Spinal cord (tissue), 10 donors: ENCODE results near the gene LTB4R. TPM values are rescaled to one million over a fixed set of nuclear protein-coding genes. Genes with fewer than 3 reads are reported as not detected.

Experiments used
- DNase-seq, 6 donors: peaks; one replicate each; pipeline versions ENCODE4 v3.0.0 to v3.0.0-alpha.2; 2013 to 2015; ENCODE audit warnings: low spot score in 6 of 6, low read depth in 4 of 6
- H3K27ac ChIP-seq: one replicate; pipeline ENCODE4 v1.5.1; 2013; ENCODE audit warnings: low read depth, low read length, control low read depth
- H3K27me3 ChIP-seq: one replicate; pipeline ENCODE4 v1.6.1; 2013; ENCODE audit warnings: low read length; ENCODE audit not compliant: control insufficient read depth, insufficient read depth
- H3K36me3 ChIP-seq: one replicate; pipeline ENCODE4 v1.6.1; 2013; ENCODE audit warnings: low read length; ENCODE audit not compliant: control insufficient read depth, insufficient read depth
- H3K4me1 ChIP-seq: one replicate; pipeline ENCODE4 v1.6.1; 2013; ENCODE audit warnings: low read length; ENCODE audit not compliant: control insufficient read depth, insufficient read depth
- H3K4me3 ChIP-seq: one replicate; pipeline ENCODE4 v1.5.1; 2013; ENCODE audit warnings: low read depth, low read length, control low read depth
- H3K9me3 ChIP-seq: one replicate; pipeline ENCODE4 v1.6.1; 2013; ENCODE audit warnings: low read length; ENCODE audit not compliant: control insufficient read depth, insufficient read depth
- WGBS: methylation state at CpG from one replicate; pipeline ENCODE4 v1.1.5; 2013; ENCODE audit warnings: missing lambda C conversion rate; ENCODE audit not compliant: insufficient coverage; 5-methylcytosine and 5-hydroxymethylcytosine counted together
- long read RNA-seq, 4 donors: transcript quantifications; one replicate each; lab custom pipeline, GENCODE V29; 2026
- polyA plus RNA-seq, 2 donors: library from polyadenylated mRNA; unstranded; fragments of 120-200 nt; gene quantifications; one replicate each; pipeline ENCODE4 v1.2.1, GENCODE V29; 2013; ENCODE audit not compliant: insufficient read length in 2 of 2
- total RNA-seq, 2 donors: library from RNA; depleted of rRNA in 1 of 2; stranded (reverse); fragments of 120-200 nt in 1 of 2; fragments of >200 nt in 1 of 2; gene quantifications; one replicate each; pipeline versions ENCODE4 v1.2.3 to v1.2.4, GENCODE V29; 2013 to 2014
- donor health status: healthy.

The LTB4R gene, protein sequence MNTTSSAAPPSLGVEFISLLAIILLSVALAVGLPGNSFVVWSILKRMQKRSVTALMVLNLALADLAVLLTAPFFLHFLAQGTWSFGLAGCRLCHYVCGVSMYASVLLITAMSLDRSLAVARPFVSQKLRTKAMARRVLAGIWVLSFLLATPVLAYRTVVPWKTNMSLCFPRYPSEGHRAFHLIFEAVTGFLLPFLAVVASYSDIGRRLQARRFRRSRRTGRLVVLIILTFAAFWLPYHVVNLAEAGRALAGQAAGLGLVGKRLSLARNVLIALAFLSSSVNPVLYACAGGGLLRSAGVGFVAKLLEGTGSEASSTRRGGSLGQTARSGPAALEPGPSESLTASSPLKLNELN
- 1 to 10 TPM; 2.7 to 2.8 TPM for total RNA-seq
- 1 to 10 TPM; 3.8 to 6.2 TPM for polyA plus RNA-seq
- long read RNA-seq, donor 1, full-length matches to known transcripts = 2 of 2 reads
- long read RNA-seq, donor 1, partial matches to known transcripts = 0 of 2 reads
- long read RNA-seq, donor 1, other reads (novel, unspliced or antisense) = 0 of 2 reads
- long read RNA-seq, donor 2 = 0 reads
- long read RNA-seq, donor 3 = 0 reads
- long read RNA-seq, donor 4, full-length matches to known transcripts = 4 of 4 reads
- long read RNA-seq, donor 4, partial matches to known transcripts = 0 of 4 reads
- long read RNA-seq, donor 4, other reads (novel, unspliced or antisense) = 0 of 4 reads

GRCh38 chr14:24310646-24311604 lies at the start of gene LTB4R:
LTB4R (plus strand) TSS chr14:24311502; CDS start chr14:24315652, 4,150 bp downstream.
- Histone ChIP-seq H3K27ac (peak within 1 kb of the TSS; percentile 47), H3K36me3 (peaks cover 32% of the 10 kb centered on the region), H3K9me3 (no peaks in the 10 kb centered on the region), H3K27me3 (peaks cover 10% of the 10 kb centered on the region), H3K4me1 (peaks cover 42% of the 10 kb centered on the region), H3K4me3 (peak within 1 kb of the TSS; percentile 13)
- WGBS = 15% methylated on average over 99 of the region's 99 CpGs
- DNase-seq = peak in 4 of 6 donors; percentile 44 to 85 (median 68)

GRCh38 chr14:24261969-24262327 lies 49.4 kb upstream of the LTB4R start:
- no peaks in the 10 kb centered on the region for H3K4me1 ChIP-seq
- H3K4me3 ChIP-seq = no peak overlapping the region
- no peak for DNase-seq
- H3K9me3 ChIP-seq = no peaks in the 10 kb centered on the region
- H3K27me3 ChIP-seq = no peaks in the 10 kb centered on the region
- peaks cover 71% of the 10 kb centered on the region for H3K36me3 ChIP-seq
- no peak overlapping the region for H3K27ac ChIP-seq
- WGBS = 87% methylated on average over 19 of the region's 19 CpGs

DNA sequence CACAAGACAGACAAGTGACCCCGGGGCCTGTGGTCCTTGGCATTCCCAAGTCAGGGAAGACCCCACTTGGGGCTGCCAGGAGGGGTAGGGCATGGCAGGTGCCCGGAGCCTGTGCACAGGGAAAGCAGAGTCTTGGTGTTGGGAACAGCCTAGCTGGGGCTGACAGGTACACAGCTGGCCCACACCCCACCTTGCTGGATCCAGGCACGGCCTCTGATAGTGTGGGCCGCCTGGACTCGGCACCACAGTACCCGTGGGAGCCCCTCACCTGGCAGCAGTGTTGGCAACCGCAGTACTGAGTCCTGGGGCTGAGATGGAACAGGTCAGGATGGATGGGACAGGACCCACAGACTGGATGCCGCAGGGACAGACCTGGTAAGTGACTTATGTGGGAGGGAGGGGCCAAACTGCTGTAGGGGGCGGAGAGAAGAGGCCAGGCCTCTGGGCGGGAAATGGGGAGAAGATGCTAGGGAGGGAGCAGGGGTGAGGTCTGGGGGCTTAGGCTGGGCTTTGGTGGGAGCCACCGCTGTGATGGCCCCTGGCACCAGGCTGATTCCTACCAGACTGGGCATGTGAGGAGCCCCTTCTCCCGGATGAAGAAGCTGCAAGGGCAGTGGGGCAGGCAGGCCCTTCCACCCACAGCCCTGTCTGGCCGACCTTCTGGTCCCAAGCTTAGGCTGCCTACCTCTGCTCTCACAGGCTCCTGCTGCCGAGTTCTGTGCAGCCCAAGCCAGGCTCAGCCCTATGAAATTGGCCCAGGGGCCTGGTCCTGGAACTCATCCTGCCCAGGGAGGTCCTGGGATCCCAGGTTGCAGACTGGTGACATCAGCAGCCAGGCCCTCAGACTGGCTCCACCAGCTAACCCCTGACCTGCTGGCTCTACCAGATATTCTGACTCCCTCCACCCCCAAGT lies 48.2 kb upstream of the LTB4R start, which contains the start of gene TGM1:
Gene TGM1 (minus strand): TSS at position 357 of the 913 bp plus-strand sequence. CDS start 825 bp downstream, outside the sequence.
- H3K4me3 ChIP-seq = no peak within 1 kb of the TSS
- H3K9me3 ChIP-seq = no peaks in the 10 kb centered on the region
- 71% methylated on average over 14 of the region's 14 CpGs for whole genome bisulfite sequencing
- H3K27ac ChIP-seq = no peak within 1 kb of the TSS
- H3K36me3 ChIP-seq = peaks cover 79% of the 10 kb centered on the region
- no peaks in the 10 kb centered on the region for H3K27me3 ChIP-seq
- DNase-seq = no peak
- H3K4me1 ChIP-seq = no peaks in the 10 kb centered on the region

GRCh38 chr14:24263848-24264247 lies 47.5 kb upstream of the LTB4R start:
- no peak overlapping the region for H3K27ac ChIP-seq
- no peak for DNase-seq
- H3K4me1 ChIP-seq = no peaks in the 10 kb centered on the region
- no peak overlapping the region for H3K4me3 ChIP-seq
- WGBS = 82% methylated on average over 3 of the region's 6 CpGs
- H3K27me3 ChIP-seq = no peaks in the 10 kb centered on the region
- no peaks in the 10 kb centered on the region for H3K9me3 ChIP-seq
- H3K36me3 ChIP-seq = peaks cover 79% of the 10 kb centered on the region

DNA sequence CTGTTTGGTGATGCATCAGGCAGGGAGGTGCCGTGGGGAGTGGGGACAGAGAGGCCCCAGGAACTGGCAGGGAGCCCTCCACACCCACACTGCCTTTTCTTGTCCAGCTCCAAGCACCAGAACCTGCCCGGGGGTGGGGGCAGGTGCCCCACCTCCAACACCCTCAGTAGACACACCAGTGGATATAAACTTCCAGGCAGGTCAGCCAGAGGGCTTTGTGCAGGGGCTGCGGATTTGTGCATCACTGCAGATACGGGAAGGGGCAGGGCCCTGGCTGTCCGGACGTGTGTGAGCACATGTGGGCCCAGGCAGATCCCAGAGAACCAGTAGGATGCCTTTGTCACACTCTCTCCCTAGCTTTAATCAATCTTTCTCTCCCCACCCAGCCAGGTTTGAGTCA lies 47.0 kb upstream of the LTB4R start:
- Histone ChIP-seq H3K36me3 (peaks cover 80% of the 10 kb centered on the region), H3K4me1 (no peaks in the 10 kb centered on the region), H3K4me3 (no peak overlapping the region), H3K9me3 (no peaks in the 10 kb centered on the region), H3K27me3 (no peaks in the 10 kb centered on the region), H3K27ac (no peak overlapping the region)
- DNase-seq = no peak
- WGBS = 69% methylated on average over 5 of the region's 6 CpGs

- peaks cover 73% of the 10 kb centered on the region for H3K36me3 ChIP-seq
- DNase-seq = no peak
- no peak overlapping the region for H3K4me3 ChIP-seq
- H3K4me1 ChIP-seq = peaks cover 6% of the 10 kb centered on the region
- no peaks in the 10 kb centered on the region for H3K9me3 ChIP-seq
- 90% methylated on average over 18 of the region's 18 CpGs for WGBS
- H3K27ac ChIP-seq = no peak overlapping the region
- H3K27me3 ChIP-seq = no peaks in the 10 kb centered on the region
Observed at GRCh38 chr14:24266344-24267244, 44.7 kb upstream of the LTB4R start.

DNA sequence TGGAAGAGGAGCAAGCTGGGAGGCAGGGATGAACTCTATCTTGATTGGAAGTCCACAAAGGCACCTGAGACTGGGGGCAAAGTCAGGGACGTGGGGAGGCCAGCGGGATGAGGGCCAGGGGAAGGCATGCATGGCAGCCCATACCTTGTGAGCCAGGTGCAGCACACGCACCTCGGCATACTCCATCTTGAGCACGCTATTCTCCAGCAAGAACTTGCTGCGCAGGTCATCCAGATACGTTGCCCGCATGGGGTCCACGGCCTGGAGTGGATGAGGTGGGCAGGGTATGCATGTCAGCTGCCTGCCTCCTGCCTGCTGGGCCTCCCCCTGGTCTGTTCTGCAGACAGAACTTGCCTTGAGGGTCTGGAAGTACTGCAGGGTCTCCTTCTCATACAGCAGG lies 43.8 kb upstream of the LTB4R start:
- peaks cover 65% of the 10 kb centered on the region for H3K36me3 ChIP-seq
- DNase-seq = no peak
- no peak overlapping the region for H3K27ac ChIP-seq
- H3K4me3 ChIP-seq = no peak overlapping the region
- 89% methylated on average over 9 of the region's 9 CpGs for WGBS
- H3K4me1 ChIP-seq = peaks cover 6% of the 10 kb centered on the region
- H3K27me3 ChIP-seq = no peaks in the 10 kb centered on the region
- H3K9me3 ChIP-seq = no peaks in the 10 kb centered on the region

GRCh38 chr14:24268225-24268624 lies 43.1 kb upstream of the LTB4R start:
- Histone ChIP-seq H3K36me3 (peaks cover 60% of the 10 kb centered on the region), H3K9me3 (no peaks in the 10 kb centered on the region), H3K4me3 (no peak overlapping the region), H3K4me1 (peaks cover 6% of the 10 kb centered on the region), H3K27ac (no peak overlapping the region), H3K27me3 (no peaks in the 10 kb centered on the region)
- no peak for DNase-seq
- WGBS = 96% methylated on average over 5 of the region's 9 CpGs
